Right cardiac atrium (tissue), 5 donors: ENCODE measurements around the gene TANGO6. TPM values are rescaled to one million over a fixed set of nuclear protein-coding genes. Genes with fewer than 3 reads are reported as not detected.
A peak's percentile ranks its signal among the peaks of the same experiment; 100 is the strongest.
"Not testable (repeated sequence)": the region's sequence is repeated elsewhere in the genome, so short reads cannot be mapped to it uniquely, and the experiment has no call there.

Experiments used
- ATAC-seq, 2 donors: fragments of 200-7000 bp; cut with Tn5 transposase; one replicate each; pipeline versions ENCODE4 v1.8.0 to v1.9.1; 2020; ENCODE audit warnings: moderate library complexity in 2 of 2, mild to moderate bottlenecking in 1 of 2
- DNase-seq, 3 donors: peaks; one replicate each; pipeline ENCODE4 v3.0.0-alpha.2; 2020
- H3K27ac ChIP-seq: one replicate; pipeline ENCODE4 v1.5.1; 2013; ENCODE audit warnings: mild to moderate bottlenecking, low read length, control low read depth, moderate library complexity
- H3K27me3 ChIP-seq: one replicate; pipeline ENCODE4 v1.6.1; 2013; ENCODE audit not compliant: control insufficient read depth, insufficient read depth
- H3K4me1 ChIP-seq: one replicate; pipeline ENCODE4 v1.6.1; 2013; ENCODE audit warnings: low read length; ENCODE audit not compliant: control insufficient read depth, insufficient read depth
- H3K4me3 ChIP-seq: one replicate; pipeline ENCODE4 v1.5.1; 2013; ENCODE audit warnings: low read length, control low read depth
- H3K9me3 ChIP-seq: one replicate; pipeline ENCODE4 v1.6.1; 2013; ENCODE audit warnings: low read length; ENCODE audit not compliant: control insufficient read depth
- WGBS: extraction: QIAGEN DNeasy Blood & Tissue Kit; methylation state at CpG from one replicate; pipeline ENCODE4 v1.1.7; 2013; 5-methylcytosine and 5-hydroxymethylcytosine counted together
- intact Hi-C, 4 donors: fragments of 100-400 bp; cut with DNase I; formaldehyde crosslinking; loops; one replicate each; pipeline versions ENCODE4 v1.11.0 to v1.14.0; 2022 to 2023
- polyA plus RNA-seq: library from polyadenylated mRNA; stranded (reverse); fragments of 200-250 nt; gene quantifications from one replicate; pipeline ENCODE4 v1.2.3, GENCODE V29; 2013
- total RNA-seq, 4 donors: library from RNA; stranded (reverse); fragmentation: NEBNext Ultra II Directional; extraction: Animal tissue kit (Norgen Biotek cat#: 25700); gene quantifications; one replicate each; pipeline ENCODE4 v1.2.1, GENCODE V29; 2021
- donor health status: healthy with polysubstance abuse.
- donor health status: DM: no; HTN: yes; CAD: no.
- donor health status: DM: no; HTN: no; CAD: no.
- donor health status: DM: no; HTN: yes; CAD: no; lungs with severe emphysema.
- donor health status: DM: yes; HTN: yes; CAD: no.

The TANGO6 gene
- total and polyA plus RNA-seq, 5 donors = 2.1 to 11.5 (median 9.7) TPM

- H3K9me3 ChIP-seq = no peaks in the 10 kb centered on the region
- intact Hi-C loops = no loop called here
- no peak overlapping the region for H3K27ac ChIP-seq
- WGBS = 93% methylated on average over 4 of the region's 4 CpGs
- ATAC-seq (no peak), DNase-seq (no peak)
- no peak overlapping the region for H3K4me3 ChIP-seq
- H3K27me3 ChIP-seq = no peaks in the 10 kb centered on the region
- no peaks in the 10 kb centered on the region for H3K4me1 ChIP-seq
These were observed 128.7 kb downstream of the TANGO6 start for GRCh38 chr16:68972013-68972412.

- 36% methylated on average over 4 of the region's 4 CpGs for WGBS
- intact Hi-C loops = no loop called here
- Histone ChIP-seq H3K9me3 (no peaks in the 10 kb centered on the region), H3K27me3 (no peaks in the 10 kb centered on the region), H3K27ac (no peak overlapping the region), H3K4me1 (no peaks in the 10 kb centered on the region), H3K4me3 (no peak overlapping the region)
- DNase-seq (no peak), ATAC-seq (no peak)
These were observed 129.4 kb downstream of the TANGO6 start for GRCh38 chr16:68972720-68973119.

GRCh38 chr16:68973611-68974120, 130.3 kb downstream of the TANGO6 start:
- no peaks in the 10 kb centered on the region for H3K4me1 ChIP-seq
- intact Hi-C loops = no loop called here
- ATAC-seq = no peak

GRCh38 chr16:68978303-68978954, 135.1 kb downstream of the TANGO6 start:
- H3K4me1 ChIP-seq = no peaks in the 10 kb centered on the region
- intact Hi-C loops = no loop called here
- H3K4me3 ChIP-seq = no peak overlapping the region
- ATAC-seq (no peak), DNase-seq (no peak)
- no peak overlapping the region for H3K27ac ChIP-seq
- no peaks in the 10 kb centered on the region for H3K9me3 ChIP-seq
- WGBS = 83% methylated on average over 2 of the region's 2 CpGs
- H3K27me3 ChIP-seq = no peaks in the 10 kb centered on the region

More at GRCh38 chr16:68973611-68974120, 130.3 kb downstream of the TANGO6 start:
- no peak for DNase-seq
- Histone ChIP-seq H3K9me3 (no peaks in the 10 kb centered on the region), H3K27ac (no peak overlapping the region), H3K27me3 (no peaks in the 10 kb centered on the region), H3K4me3 (no peak overlapping the region)
- 87% methylated on average over 7 of the region's 7 CpGs for WGBS

- DNase-seq = no peak
- ATAC-seq = no peak
- Histone ChIP-seq H3K4me3 (no peak overlapping the region), H3K9me3 (no peaks in the 10 kb centered on the region), H3K27ac (no peak overlapping the region), H3K4me1 (no peaks in the 10 kb centered on the region), H3K27me3 (no peaks in the 10 kb centered on the region)
- 80% methylated on average over 15 of the region's 15 CpGs for whole genome bisulfite sequencing
- intact Hi-C loops = no loop called here
These were observed 137.5 kb downstream of the TANGO6 start for GRCh38 chr16:68980695-68981315.

- no peak overlapping the region for H3K27ac ChIP-seq
- no peaks in the 10 kb centered on the region for H3K27me3 ChIP-seq
- no peaks in the 10 kb centered on the region for H3K4me1 ChIP-seq
- intact Hi-C loops = no loop called here
- DNase-seq (no peak), ATAC-seq (no peak)
- no peaks in the 10 kb centered on the region for H3K9me3 ChIP-seq
- 96% methylated on average over 2 of the region's 2 CpGs for WGBS
- no peak overlapping the region for H3K4me3 ChIP-seq
These were observed 138.6 kb downstream of the TANGO6 start for GRCh38 chr16:68981971-68982370.

GRCh38 chr16:68984467-68984866, 141.1 kb downstream of the TANGO6 start:
- DNase-seq (no peak), ATAC-seq (no peak)
- Histone ChIP-seq H3K4me1 (no peaks in the 10 kb centered on the region), H3K4me3 (no peak overlapping the region), H3K9me3 (no peaks in the 10 kb centered on the region), H3K27me3 (no peaks in the 10 kb centered on the region), H3K27ac (no peak overlapping the region)
- 93% methylated on average over 1 of the region's 1 CpG for WGBS
- intact Hi-C loops = no loop called here

GRCh38 chr16:68985268-68985667, 141.9 kb downstream of the TANGO6 start:
- no peak for ATAC-seq
- intact Hi-C loops = no loop called here
- no peaks in the 10 kb centered on the region for H3K27me3 ChIP-seq
- no peaks in the 10 kb centered on the region for H3K9me3 ChIP-seq
- H3K4me1 ChIP-seq = no peaks in the 10 kb centered on the region
- H3K4me3 ChIP-seq = no peak overlapping the region
- DNase-seq = no peak
- H3K27ac ChIP-seq = no peak overlapping the region
- 96% methylated on average over 5 of the region's 5 CpGs for WGBS

GRCh38 chr16:68985855-68986254, 142.5 kb downstream of the TANGO6 start:
- intact Hi-C loops = no loop called here
- no peak overlapping the region for H3K27ac ChIP-seq
- peak in 1 of 2 donors; percentile 36 for ATAC-seq

GRCh38 chr16:68987734-68988457, 144.6 kb downstream of the TANGO6 start:
- no peak overlapping the region for H3K4me3 ChIP-seq
- ATAC-seq (no peak), DNase-seq (no peak)
- 74% methylated on average over 4 of the region's 4 CpGs for WGBS
- H3K27ac ChIP-seq = no peak overlapping the region
- H3K4me1 ChIP-seq = no peaks in the 10 kb centered on the region
- intact Hi-C loops = no loop called here
- no peaks in the 10 kb centered on the region for H3K9me3 ChIP-seq
- H3K27me3 ChIP-seq = no peaks in the 10 kb centered on the region

More at GRCh38 chr16:68985855-68986254, 142.5 kb downstream of the TANGO6 start:
- Histone ChIP-seq H3K4me3 (no peak overlapping the region), H3K4me1 (no peaks in the 10 kb centered on the region), H3K27me3 (no peaks in the 10 kb centered on the region), H3K9me3 (no peaks in the 10 kb centered on the region)
- DNase-seq = no peak
- 77% methylated on average over 2 of the region's 2 CpGs for WGBS

GRCh38 chr16:68990172-68990845, 147.0 kb downstream of the TANGO6 start:
- H3K27ac ChIP-seq, ATAC-seq, H3K9me3 ChIP-seq, DNase-seq, H3K4me1 ChIP-seq, H3K4me3 ChIP-seq, H3K27me3 ChIP-seq, intact Hi-C loops: not testable (repeated sequence)
- WGBS = 90% methylated on average over 7 of the region's 7 CpGs
